GM12878 (cell line): ENCODE results near the gene KCNJ14. TPM values are rescaled to one million over a fixed set of nuclear protein-coding genes. Genes with fewer than 3 reads are reported as not detected.

Experiments used
- ATAC-seq: fragments of 200-7000 bp; cut with Tn5 transposase; 3 replicates; pipeline ENCODE4 v1.9.1; 2020; ENCODE audit warnings: mild to moderate bottlenecking, moderate library complexity
- BruUV-seq: library from RNA; stranded (reverse); fragments of 400-500 nt; replicated peaks from 2 replicates; lab custom pipeline; 2021; lab: Mats Ljungman, UMichigan
- CTCF ChIA-PET: fragments of 300-600 bp; sonication (Branson Sonifier 250); formaldehyde crosslinking; extraction: SDS; loops from one replicate; lab custom pipeline; 2021; ENCODE audit warnings: inconsistent platforms; lab: Yijun Ruan, JAX
- POLR2A ChIA-PET: fragments of 350-600 bp; formaldehyde crosslinking; extraction: SDS; loops from one replicate; lab custom pipeline; 2021; ENCODE audit warnings: inconsistent platforms; lab: Charles Lee
- RAD21 ChIA-PET: fragments of 300-600 bp; sonication (Branson Sonifier 250); formaldehyde crosslinking; loops from one replicate; lab custom pipeline; 2023; ENCODE audit warnings: antibody characterized with exemption; ENCODE audit not compliant: unreplicated experiment; lab: Charles Lee
- SMC1A ChIA-PET: fragments of 300-600 bp; sonication (Branson Sonifier 250); formaldehyde crosslinking; loops from one replicate; lab custom pipeline; 2023; ENCODE audit not compliant: unreplicated experiment, uncharacterized antibody; lab: Charles Lee
- DNase-seq: peaks from one replicate; pipeline ENCODE4 v3.0.0-alpha.2; 2011; ENCODE audit warnings: low read depth, low spot score
- FAIRE-seq: peaks from 3 replicates; lab custom pipeline; 2011; peaks lifted over from hg19 to GRCh38; lab: Jason Lieb, UNC
- H2AFZ ChIP-seq: 2 replicates; pipeline ENCODE4 v1.6.0; 2011; ENCODE audit warnings: low read depth, low read length, control low read depth; ENCODE audit not compliant: control insufficient read depth
- H3K27ac ChIP-seq: 2 replicates; pipeline ENCODE4 v1.5.1; 2011; ENCODE audit warnings: control low read depth; ENCODE audit not compliant: control insufficient read depth, insufficient read depth
- H3K27me3 ChIP-seq, 2 experiments: replicated peaks in 1 of 2; 2 replicates each; pipeline versions ENCODE4 v1.6.0 to v1.6.1; 2011; ENCODE audit warnings: low read length in 1 of 2; ENCODE audit not compliant: control insufficient read depth in 2 of 2, insufficient read depth in 2 of 2
- H3K36me3 ChIP-seq, 2 experiments: 2 replicates each; pipeline ENCODE4 v1.5.1; 2011; ENCODE audit warnings: low read length in 1 of 2; ENCODE audit not compliant: control insufficient read depth in 2 of 2, insufficient read depth in 2 of 2
- H3K4me1 ChIP-seq: 2 replicates; pipeline ENCODE4 v1.6.1; 2011; ENCODE audit warnings: mild to moderate bottlenecking, low read length, moderate library complexity, mixed read lengths; ENCODE audit not compliant: control insufficient read depth, insufficient read depth
- H3K4me2 ChIP-seq: 2 replicates; pipeline ENCODE4 v1.6.0; 2011; ENCODE audit warnings: control low read depth; ENCODE audit not compliant: control insufficient read depth, insufficient read depth
- H3K4me3 ChIP-seq: fragments of 200-600 bp; sonication (generic); 2 replicates; pipeline ENCODE4 v1.5.1; 2016
- H3K79me2 ChIP-seq: 2 replicates; pipeline ENCODE4 v1.6.0; 2011; ENCODE audit warnings: low read length; ENCODE audit not compliant: control insufficient read depth, insufficient read depth
- H3K9ac ChIP-seq: 2 replicates; pipeline ENCODE4 v1.8.0; 2011; ENCODE audit warnings: low read length, control low read depth, mixed read lengths; ENCODE audit not compliant: control insufficient read depth, insufficient read depth
- H3K9me3 ChIP-seq: replicated peaks from 3 replicates; pipeline ENCODE4 v1.5.1; 2011; ENCODE audit warnings: mild to moderate bottlenecking, low read length; ENCODE audit not compliant: control insufficient read depth, insufficient read depth
- H4K20me1 ChIP-seq: 2 replicates; pipeline ENCODE4 v1.6.0; 2011; ENCODE audit not compliant: control insufficient read depth, insufficient read depth
- CBX3 ChIP-seq: fragments of 200-600 bp; sonication (generic); IDR thresholded peaks from 2 replicates; pipeline ENCODE4 v1.6.1; 2016; ENCODE audit warnings: low read depth, borderline replicate concordance
- HCFC1 ChIP-seq: fragments of 150-350 bp; IDR thresholded peaks from 2 replicates; pipeline ENCODE4 v1.6.1; 2014; ENCODE audit warnings: low read length
- MTA2 ChIP-seq: fragments of 450-650 bp; IDR thresholded peaks from 2 replicates; pipeline ENCODE4 v1.6.1; 2016; ENCODE audit warnings: low read depth, mild to moderate bottlenecking, moderate library complexity
- ZNF217 ChIP-seq: fragments of 450-650 bp; IDR thresholded peaks from 2 replicates; pipeline ENCODE4 v1.6.1; 2017; ENCODE audit warnings: antibody characterized with exemption, mild to moderate bottlenecking
- WGBS: methylation state at CpG from one replicate; pipeline ENCODE4 v1.1.6; 2016; ENCODE audit warnings: low lambda C conversion rate; ENCODE audit not compliant: insufficient replicate concordance, insufficient coverage; ENCODE audit errors: missing lambda C conversion rate; 5-methylcytosine and 5-hydroxymethylcytosine counted together
- in situ Hi-C: fragments of 300-500 bp; cut with MboI; formaldehyde crosslinking; loops from 9 replicates; pipeline ENCODE4 v1.14.3; 2018; ENCODE audit warnings: mixed read lengths
- intact Hi-C: fragments of 100-400 bp; cut with micrococcal nuclease; formaldehyde crosslinking; loops from one replicate; pipeline ENCODE4 v1.14.2; 2022; ENCODE audit not compliant: unreplicated experiment
- polyA plus RNA-seq, 11 experiments: library from polyadenylated mRNA; depleted of rRNA in 4 of 11; unstranded in 6 of 11; stranded (reverse) in 5 of 11; fragments of >200 nt; fragmentation: Nextera tagmentation in 4 of 11; fragmentation: Illumina TruSeq in 1 of 11; extraction: Ambion mirVana in 4 of 11; extraction: Trizol in 1 of 11; gene quantifications; 1 replicate in 1 of 11; 2 replicates in 10 of 11; pipeline versions ENCODE4 v1.2.1 to v1.2.3, GENCODE V29; 2011 to 2016; ENCODE audit warnings: inconsistent platforms in 2 of 11, missing spikeins in 2 of 11, low read depth in 1 of 11
- total RNA-seq, 4 experiments: library from RNA; depleted of rRNA in 3 of 4; stranded (reverse); fragments of >200 nt in 3 of 4; fragmentation: Illumina TruSeq in 1 of 4; extraction: Trizol in 1 of 4; gene quantifications; 2 replicates each; pipeline versions ENCODE4 v1.2.1 to v1.2.3, GENCODE V29; 2013 to 2021
- TF ChIP-seq, protein P1 (sequence below): IDR thresholded peaks from 2 replicates; pipeline ENCODE4 v1.6.1; 2011; ENCODE audit warnings: borderline replicate concordance, low read depth, mild to moderate bottlenecking, moderate library complexity, low read length; ENCODE audit not compliant: insufficient read depth, poor library complexity, severe bottlenecking
- TF ChIP-seq, protein P2 (sequence below): IDR thresholded peaks from 2 replicates; pipeline ENCODE4 v1.6.1; 2012; ENCODE audit warnings: mild to moderate bottlenecking, low read depth, low read length

Gene KCNJ14
- total and polyA plus RNA-seq, 10 of the 15 experiments (the other 5 are each of a cell fraction or from before 2014, with no cell fraction given): 0.24 to 1.4 (median 0.42) TPM

DNA sequence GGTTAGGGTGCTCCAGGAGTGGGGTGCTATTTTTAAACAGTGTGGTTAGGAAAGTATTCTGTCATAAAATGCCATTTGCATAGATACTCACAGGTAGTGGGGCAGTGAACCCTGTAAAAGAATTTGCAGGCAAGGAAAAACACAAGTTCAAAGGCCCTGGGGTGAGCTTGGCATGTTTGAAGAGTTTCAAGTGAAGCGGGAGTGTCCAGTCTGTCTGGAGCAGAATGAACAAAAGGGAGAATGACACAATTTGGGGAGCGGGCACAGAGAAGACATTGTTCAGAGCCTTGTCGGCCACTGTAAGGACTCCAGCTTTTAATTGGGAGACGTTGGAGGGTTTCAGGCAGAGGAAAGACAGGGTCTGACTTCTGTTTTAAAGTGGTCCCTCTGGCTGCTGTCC, 6.8 kb upstream of the KCNJ14 start:
- H3K4me3 ChIP-seq: no peak overlapping the region
- ATAC-seq (no peak), DNase-seq (no peak), FAIRE-seq (no peak)
- ChIA-PET CTCF (interaction anchor here (1.4 kb wide), 2 partner anchors 58 to 136 kb away, joined by 5 to 6 read pairs; partner anchors contain the start of gene KDELR1), RAD21 (no interaction called here), POLR2A (no interaction called here), SMC1A (no interaction called here)
- peaks cover 14 to 22% of the 10 kb centered on the region in 2 experiments for H3K36me3 ChIP-seq
- 0 out of 4 replicates have a peak, but pooled peaks cover 0 to 1% of the 10 kb centered on the region in 2 experiments for H3K27me3 ChIP-seq
- H3K9ac ChIP-seq: no peak overlapping the region
- intact Hi-C loops (no loop called here), in situ Hi-C loops (no loop called here)
- no peaks in the 10 kb centered on the region for H3K9me3 ChIP-seq
- H4K20me1 ChIP-seq: no peaks in the 10 kb centered on the region
- WGBS: 86% methylated on average over 4 of the region's 4 CpGs
- BruUV-seq: no TSS peak
- no peak overlapping the region for H3K27ac ChIP-seq
- no peak overlapping the region for H2AFZ ChIP-seq
- H3K4me2 ChIP-seq: no peak overlapping the region
- peaks cover 17% of the 10 kb centered on the region for H3K79me2 ChIP-seq
- peaks cover 25% of the 10 kb centered on the region for H3K4me1 ChIP-seq
- TF ChIP-seq, protein P1, sequence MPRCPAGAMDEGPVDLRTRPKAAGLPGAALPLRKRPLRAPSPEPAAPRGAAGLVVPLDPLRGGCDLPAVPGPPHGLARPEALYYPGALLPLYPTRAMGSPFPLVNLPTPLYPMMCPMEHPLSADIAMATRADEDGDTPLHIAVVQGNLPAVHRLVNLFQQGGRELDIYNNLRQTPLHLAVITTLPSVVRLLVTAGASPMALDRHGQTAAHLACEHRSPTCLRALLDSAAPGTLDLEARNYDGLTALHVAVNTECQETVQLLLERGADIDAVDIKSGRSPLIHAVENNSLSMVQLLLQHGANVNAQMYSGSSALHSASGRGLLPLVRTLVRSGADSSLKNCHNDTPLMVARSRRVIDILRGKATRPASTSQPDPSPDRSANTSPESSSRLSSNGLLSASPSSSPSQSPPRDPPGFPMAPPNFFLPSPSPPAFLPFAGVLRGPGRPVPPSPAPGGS: no peak
- no peak for TF ChIP-seq HCFC1
- no peak for TF ChIP-seq CBX3
- no peak for TF ChIP-seq ZNF217
- TF ChIP-seq MTA2: no peak
- TF ChIP-seq, protein P2, sequence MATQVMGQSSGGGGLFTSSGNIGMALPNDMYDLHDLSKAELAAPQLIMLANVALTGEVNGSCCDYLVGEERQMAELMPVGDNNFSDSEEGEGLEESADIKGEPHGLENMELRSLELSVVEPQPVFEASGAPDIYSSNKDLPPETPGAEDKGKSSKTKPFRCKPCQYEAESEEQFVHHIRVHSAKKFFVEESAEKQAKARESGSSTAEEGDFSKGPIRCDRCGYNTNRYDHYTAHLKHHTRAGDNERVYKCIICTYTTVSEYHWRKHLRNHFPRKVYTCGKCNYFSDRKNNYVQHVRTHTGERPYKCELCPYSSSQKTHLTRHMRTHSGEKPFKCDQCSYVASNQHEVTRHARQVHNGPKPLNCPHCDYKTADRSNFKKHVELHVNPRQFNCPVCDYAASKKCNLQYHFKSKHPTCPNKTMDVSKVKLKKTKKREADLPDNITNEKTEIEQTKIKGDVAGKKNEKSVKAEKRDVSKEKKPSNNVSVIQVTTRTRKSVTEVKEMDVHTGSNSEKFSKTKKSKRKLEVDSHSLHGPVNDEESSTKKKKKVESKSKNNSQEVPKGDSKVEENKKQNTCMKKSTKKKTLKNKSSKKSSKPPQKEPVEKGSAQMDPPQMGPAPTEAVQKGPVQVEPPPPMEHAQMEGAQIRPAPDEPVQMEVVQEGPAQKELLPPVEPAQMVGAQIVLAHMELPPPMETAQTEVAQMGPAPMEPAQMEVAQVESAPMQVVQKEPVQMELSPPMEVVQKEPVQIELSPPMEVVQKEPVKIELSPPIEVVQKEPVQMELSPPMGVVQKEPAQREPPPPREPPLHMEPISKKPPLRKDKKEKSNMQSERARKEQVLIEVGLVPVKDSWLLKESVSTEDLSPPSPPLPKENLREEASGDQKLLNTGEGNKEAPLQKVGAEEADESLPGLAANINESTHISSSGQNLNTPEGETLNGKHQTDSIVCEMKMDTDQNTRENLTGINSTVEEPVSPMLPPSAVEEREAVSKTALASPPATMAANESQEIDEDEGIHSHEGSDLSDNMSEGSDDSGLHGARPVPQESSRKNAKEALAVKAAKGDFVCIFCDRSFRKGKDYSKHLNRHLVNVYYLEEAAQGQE: no peak
